Common myeloid progenitor, CD34-positive (primary cell): ENCODE results near the gene ANO2.

Experiments used
- CTCF ChIA-PET: fragments of 350-600 bp; sonication (Branson Sonifier 250); formaldehyde crosslinking; loops from one replicate; lab custom pipeline; 2021; ENCODE audit warnings: antibody characterized with exemption; lab: Charles Lee
- POLR2A ChIA-PET: fragments of 350-600 bp; sonication (Branson Sonifier 250); formaldehyde crosslinking; loops from one replicate; lab custom pipeline; 2021; ENCODE audit warnings: antibody characterized with exemption; lab: Charles Lee
- DNase-seq, 3 donors: peaks; one replicate each; pipeline versions ENCODE4 v3.0.0 to v3.0.0-alpha.2; 2013
- H3K27ac ChIP-seq, 2 experiments: 1 replicate in 1 of 2; 2 replicates in 1 of 2; pipeline ENCODE4 v1.7.0; 2013; ENCODE audit warnings: inconsistent platforms in 2 of 2, low read length in 2 of 2, mild to moderate bottlenecking in 2 of 2, low read depth in 1 of 2, moderate library complexity in 1 of 2; ENCODE audit not compliant: severe bottlenecking in 2 of 2, insufficient read depth in 1 of 2, poor library complexity in 1 of 2
- H3K27me3 ChIP-seq, 5 experiments: replicated peaks in 2 of 5; 1 replicate in 3 of 5; 2 replicates in 2 of 5; pipeline versions ENCODE4 v1.6.1 to v1.7.0; 2013; ENCODE audit warnings: low read length in 4 of 5, mild to moderate bottlenecking in 2 of 5, moderate library complexity in 2 of 5, inconsistent platforms in 1 of 5; ENCODE audit not compliant: insufficient read depth in 5 of 5, control insufficient read depth in 4 of 5
- H3K36me3 ChIP-seq, 4 experiments: 1 replicate in 2 of 4; 2 replicates in 2 of 4; pipeline versions ENCODE4 v1.6.1 to v1.7.0; 2013; ENCODE audit warnings: low read length in 3 of 4, control low read depth in 1 of 4, mild to moderate bottlenecking in 1 of 4; ENCODE audit not compliant: control insufficient read depth in 4 of 4, insufficient read depth in 4 of 4
- H3K4me1 ChIP-seq, 4 experiments: 1 replicate in 3 of 4; 2 replicates in 1 of 4; pipeline versions ENCODE4 v1.6.1 to v1.7.1; 2013; ENCODE audit warnings: low read length in 3 of 4, mild to moderate bottlenecking in 3 of 4, control low read depth in 1 of 4, inconsistent platforms in 1 of 4, moderate library complexity in 1 of 4; ENCODE audit not compliant: control insufficient read depth in 4 of 4, insufficient read depth in 4 of 4; ENCODE audit errors: control extremely low read depth in 1 of 4
- H3K4me3 ChIP-seq, 7 experiments: 1 replicate in 4 of 7; 2 replicates in 3 of 7; pipeline versions ENCODE4 v1.5.1 to v1.7.0; 2013; ENCODE audit warnings: mild to moderate bottlenecking in 7 of 7, low read length in 6 of 7, moderate library complexity in 6 of 7, inconsistent platforms in 2 of 7, low read depth in 2 of 7, control low read depth in 1 of 7; ENCODE audit not compliant: insufficient read depth in 4 of 7, control insufficient read depth in 1 of 7; ENCODE audit errors: extremely low read depth in 1 of 7
- H3K9me3 ChIP-seq, 5 experiments: 1 replicate in 4 of 5; 2 replicates in 1 of 5; pipeline versions ENCODE4 v1.6.1 to v1.7.1; 2013; ENCODE audit warnings: low read length in 4 of 5, mild to moderate bottlenecking in 2 of 5, inconsistent platforms in 1 of 5, low read depth in 1 of 5, moderate library complexity in 1 of 5; ENCODE audit not compliant: control insufficient read depth in 4 of 5, insufficient read depth in 2 of 5; ENCODE audit errors: control extremely low read depth in 1 of 5
- WGBS: methylation state at CpG from one replicate; pipeline ENCODE4 v1.1.5; 2013; ENCODE audit not compliant: insufficient coverage; 5-methylcytosine and 5-hydroxymethylcytosine counted together

Gene ANO2

DNA sequence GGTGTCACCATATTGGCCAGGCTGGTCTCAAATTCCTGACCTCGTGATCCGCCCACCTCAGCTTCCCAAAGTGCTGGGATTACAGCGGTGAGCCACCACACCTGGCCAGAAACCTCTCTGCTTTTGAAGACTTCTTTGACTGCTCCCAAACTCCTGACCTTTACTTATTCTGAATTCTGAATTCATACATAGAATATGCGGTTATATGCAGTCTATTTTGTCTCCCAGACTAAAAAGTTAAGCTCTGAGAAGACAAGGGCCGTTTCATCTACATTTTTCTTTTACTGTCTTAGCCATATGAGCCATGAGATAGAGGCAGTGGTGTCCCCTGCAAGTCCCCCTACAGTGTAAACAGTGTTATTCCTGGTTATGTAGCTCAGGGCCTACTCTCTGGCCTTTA lies 333.9 kb downstream of the ANO2 start:
- Histone ChIP-seq H3K27ac (no peak overlapping the region), H3K4me3 (no peak overlapping the region), H3K4me1 (peaks cover 0 to 3% (median 0%) of the 10 kb centered on the region in 4 experiments), H3K36me3 (no peaks in the 10 kb centered on the region), H3K27me3 (peaks cover 0 to 4% (median 0%) of the 10 kb centered on the region in 5 experiments), H3K9me3 (no peaks in the 10 kb centered on the region)
- 92% methylated on average over 3 of the region's 5 CpGs for WGBS
- DNase-seq = no peak
- ChIA-PET POLR2A (no interaction called here), CTCF (no interaction called here)

DNA sequence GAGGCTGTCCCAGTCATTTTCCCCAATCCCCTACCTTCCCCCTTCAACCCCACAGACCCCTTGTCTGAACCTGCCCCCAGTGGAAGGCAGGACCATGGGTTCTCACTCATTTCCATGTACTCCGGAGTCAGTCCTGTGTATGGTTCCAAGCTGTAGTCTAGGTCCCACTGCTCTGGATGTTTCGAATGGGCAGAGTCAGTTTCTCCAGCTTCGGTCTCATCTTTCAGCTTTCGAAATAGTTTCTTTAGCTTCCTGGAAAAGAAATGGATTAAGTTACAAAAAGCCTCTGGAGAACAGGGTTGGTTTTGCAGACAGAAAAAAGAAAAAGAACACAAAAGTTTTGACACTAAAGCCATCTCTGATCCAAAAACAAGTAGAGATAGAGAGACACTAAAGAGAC lies 345.7 kb downstream of the ANO2 start:
- CTCF ChIA-PET = no interaction called here
- no peaks in the 10 kb centered on the region for H3K4me1 ChIP-seq
- no peak for DNase-seq
- H3K36me3 ChIP-seq = no peaks in the 10 kb centered on the region
- POLR2A ChIA-PET = no interaction called here
- 93% methylated on average over 3 of the region's 4 CpGs for WGBS
- peaks cover 0 to 4% (median 0%) of the 10 kb centered on the region in 5 experiments for H3K27me3 ChIP-seq
- no peak overlapping the region for H3K4me3 ChIP-seq
- no peak overlapping the region for H3K27ac ChIP-seq
- H3K9me3 ChIP-seq = no peaks in the 10 kb centered on the region

DNA sequence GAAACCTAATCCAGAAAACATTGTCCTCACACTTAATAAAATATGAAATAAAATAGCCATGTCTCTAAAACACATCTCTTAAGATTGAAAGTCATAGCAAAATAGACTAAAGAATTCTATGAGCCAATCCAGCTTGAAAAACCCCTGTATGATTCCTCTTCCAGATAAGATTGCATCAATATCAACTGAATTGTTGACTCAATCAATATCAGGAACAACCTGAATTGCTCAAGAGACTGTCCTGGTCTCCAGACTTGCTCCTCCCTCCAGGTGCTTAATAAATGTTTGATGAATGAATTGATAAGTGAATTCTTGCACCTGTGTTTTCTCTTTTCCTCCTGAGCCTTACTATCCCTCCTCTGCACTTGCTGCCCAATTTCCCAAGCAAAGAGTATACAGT lies 351.1 kb downstream of the ANO2 start:
- Histone ChIP-seq H3K36me3 (no peaks in the 10 kb centered on the region), H3K4me3 (no peak overlapping the region), H3K4me1 (no peaks in the 10 kb centered on the region), H3K27ac (no peak overlapping the region), H3K27me3 (peaks cover 0 to 3% (median 0%) of the 10 kb centered on the region in 5 experiments), H3K9me3 (no peaks in the 10 kb centered on the region)
- CTCF ChIA-PET = no interaction called here
- no peak for DNase-seq
- POLR2A ChIA-PET = no interaction called here

DNA sequence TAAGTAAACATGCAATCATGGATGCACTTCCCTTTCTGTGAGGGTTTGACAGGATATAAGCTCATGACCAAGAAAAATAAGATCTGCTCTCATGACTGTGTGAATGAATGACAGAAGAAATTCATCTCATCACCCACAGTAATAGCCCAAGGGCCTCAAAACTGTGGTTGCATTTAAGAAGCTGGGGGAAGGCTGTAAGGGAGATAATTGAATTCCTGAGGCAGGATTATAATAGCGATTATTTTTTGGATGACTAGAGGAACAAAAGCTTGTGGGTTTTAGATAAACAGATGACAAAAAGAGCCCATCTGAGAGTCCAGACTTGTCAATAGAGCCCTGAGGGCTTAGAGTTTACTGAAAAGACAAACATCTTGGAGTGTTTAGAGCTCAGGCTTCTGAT lies 352.0 kb downstream of the ANO2 start:
- no peaks in the 10 kb centered on the region for H3K4me1 ChIP-seq
- POLR2A ChIA-PET = no interaction called here
- H3K27me3 ChIP-seq = peaks cover 0 to 3% (median 0%) of the 10 kb centered on the region in 5 experiments
- peak; percentile 13 to 70 (median 52) for DNase-seq
- CTCF ChIA-PET = no interaction called here
- no peaks in the 10 kb centered on the region for H3K36me3 ChIP-seq
- 77% methylated on average over 1 of the region's 1 CpG for WGBS
- H3K27ac ChIP-seq = no peak overlapping the region
- no peaks in the 10 kb centered on the region for H3K9me3 ChIP-seq
- H3K4me3 ChIP-seq = no peak overlapping the region

DNA sequence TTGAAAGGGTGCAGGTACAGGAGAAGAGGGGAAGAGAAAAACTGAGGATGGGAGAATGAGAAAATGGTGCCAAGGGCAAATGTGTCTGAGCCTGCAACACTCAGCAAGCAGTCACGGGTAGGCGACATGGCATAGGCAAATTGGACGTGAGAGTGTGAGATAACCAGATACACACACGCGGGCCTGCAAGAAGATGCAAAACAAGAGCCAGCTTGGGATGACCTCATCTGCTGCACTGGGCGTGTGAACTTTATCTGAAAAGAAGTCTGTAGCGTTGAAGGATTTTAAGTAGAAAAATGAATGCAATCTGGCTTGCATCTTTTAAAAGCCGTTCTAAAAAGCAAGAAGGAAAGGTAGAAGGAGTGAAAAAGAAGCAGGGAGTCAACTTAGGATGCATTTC lies 352.7 kb downstream of the ANO2 start:
- Histone ChIP-seq H3K4me3 (no peak overlapping the region), H3K9me3 (no peaks in the 10 kb centered on the region), H3K4me1 (no peaks in the 10 kb centered on the region), H3K36me3 (no peaks in the 10 kb centered on the region), H3K27ac (no peak overlapping the region), H3K27me3 (peaks cover 0 to 3% (median 0%) of the 10 kb centered on the region in 5 experiments)
- 92% methylated on average over 8 of the region's 8 CpGs for WGBS
- DNase-seq = peak in 2 of 3 donors; percentile 9 to 49
- ChIA-PET CTCF (no interaction called here), POLR2A (no interaction called here)

DNA sequence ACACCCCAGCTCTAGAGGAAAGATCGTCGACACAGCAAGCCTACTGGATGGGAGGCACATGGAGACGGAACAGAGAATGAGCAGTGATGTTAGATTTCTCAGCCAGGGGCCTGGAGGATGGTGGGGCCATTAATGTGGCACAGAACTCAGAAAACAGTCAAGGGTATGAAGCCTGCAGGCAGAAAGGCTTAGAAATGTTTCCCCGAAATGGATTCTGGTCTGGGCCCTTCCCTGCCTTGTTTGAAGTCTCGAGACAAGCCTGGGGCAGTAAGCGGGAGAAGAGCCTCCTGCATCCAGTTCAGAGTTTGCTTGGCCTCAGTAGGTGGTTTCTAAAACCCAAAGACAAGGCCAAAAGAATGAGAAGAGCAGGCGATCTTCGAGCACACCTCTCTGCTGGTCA lies 354.7 kb downstream of the ANO2 start:
- no peak for DNase-seq
- peaks cover 0 to 3% (median 0%) of the 10 kb centered on the region in 5 experiments for H3K27me3 ChIP-seq
- H3K36me3 ChIP-seq = no peaks in the 10 kb centered on the region
- ChIA-PET POLR2A (no interaction called here), CTCF (no interaction called here)
- no peak overlapping the region for H3K4me3 ChIP-seq
- H3K9me3 ChIP-seq = no peaks in the 10 kb centered on the region
- no peak overlapping the region for H3K27ac ChIP-seq
- H3K4me1 ChIP-seq = no peaks in the 10 kb centered on the region
- WGBS = 97% methylated on average over 8 of the region's 8 CpGs

DNA sequence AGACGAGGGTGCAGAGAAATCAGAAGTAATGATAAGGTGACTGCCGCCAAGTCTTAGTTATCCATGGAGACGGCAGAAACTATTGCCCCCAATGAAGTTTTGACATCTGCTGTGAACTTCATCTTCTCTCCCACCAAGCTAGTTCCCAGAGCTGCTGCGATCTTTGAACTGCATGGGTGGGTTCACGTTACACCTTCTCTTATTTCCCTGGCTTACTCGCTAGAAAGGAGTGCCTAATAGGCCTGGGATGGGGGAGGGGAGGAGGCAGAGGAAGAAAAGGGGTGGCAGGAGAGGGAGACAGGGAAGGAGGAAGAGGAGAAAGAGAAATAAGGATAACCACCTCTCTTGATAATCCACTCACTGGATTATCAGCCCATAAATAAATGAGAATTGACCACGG lies 356.0 kb downstream of the ANO2 start:
- Histone ChIP-seq H3K4me3 (no peak overlapping the region), H3K27me3 (peaks cover 0 to 5% (median 0%) of the 10 kb centered on the region in 5 experiments), H3K9me3 (no peaks in the 10 kb centered on the region), H3K36me3 (no peaks in the 10 kb centered on the region), H3K27ac (no peak overlapping the region), H3K4me1 (no peaks in the 10 kb centered on the region)
- ChIA-PET POLR2A (no interaction called here), CTCF (no interaction called here)
- 97% methylated on average over 3 of the region's 7 CpGs for WGBS
- no peak for DNase-seq
